ENCODE results near the gene LRP1B. TPM values are rescaled to one million over a fixed set of nuclear protein-coding genes. Genes with fewer than 3 reads are reported as not detected.

Gene LRP1B
- total and polyA plus RNA-seq, 2 of the 8 experiments (the other 6 are each of a cell fraction or from before 2014, with no cell fraction given) = 0.03 TPM; not detected in 1

DNA sequence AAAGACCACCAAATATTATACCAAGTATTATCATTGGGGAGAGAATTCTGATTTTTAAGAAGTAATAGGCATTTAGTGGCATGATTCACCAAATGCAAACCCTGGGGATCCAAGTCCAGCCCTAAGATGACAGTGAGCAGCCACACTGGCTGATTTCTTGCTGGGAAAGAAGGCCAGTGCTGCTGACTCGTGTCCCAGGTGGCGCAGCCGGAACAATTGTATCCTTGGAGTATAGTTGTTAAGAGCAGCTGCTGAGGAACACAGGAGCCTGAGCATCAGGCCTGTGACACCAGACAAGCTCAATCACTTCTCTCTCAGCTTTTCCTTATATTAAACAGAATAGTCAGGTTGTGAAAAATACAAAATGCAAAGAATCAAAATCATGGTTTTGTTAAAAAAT, 48.4 kb downstream of the LRP1B start:
- Histone ChIP-seq H3K4me3 (ENCODE audit: extremely low read depth in 1 of 4, insufficient read depth in 2 of 4, low read depth in 3 of 4, low read length in 4 of 4) (no peak overlapping the region), H3K79me2 (ENCODE audit: control insufficient read depth in 1 of 2, insufficient read depth in 2 of 2, low read length in 2 of 2) (no peaks in the 10 kb centered on the region), H2AK5ac (ENCODE audit: low read depth, low read length) (no peak overlapping the region), H3K4ac (replicated peaks; ENCODE audit: insufficient read length, low read depth, low read length) (no peak overlapping the region), H3K23ac (ENCODE audit: insufficient read length) (no peak overlapping the region), H2BK15ac (ENCODE audit: low read length) (no peak overlapping the region), H4K20me1 (replicated peaks in 1 of 2; ENCODE audit: control insufficient read depth in 1 of 2, insufficient read depth in 2 of 2, low read length in 2 of 2) (no peaks in the 10 kb centered on the region), H3K27ac (ENCODE audit: low read depth, low read length) (no peak overlapping the region), H3K4me1 (replicated peaks in 1 of 4; ENCODE audit: control insufficient read depth in 3 of 4, insufficient read depth in 4 of 4, low read length in 3 of 4) (no peaks in the 10 kb centered on the region), H3K9ac (replicated peaks in 1 of 4; ENCODE audit: extremely low read depth in 1 of 4, low read depth in 3 of 4, low read length in 3 of 4) (no peak overlapping the region), H3K18ac (ENCODE audit: extremely low read depth, low read length) (no peak overlapping the region), H4K8ac (ENCODE audit: extremely low read depth, insufficient read depth, low read length) (no peak overlapping the region), H2BK20ac (ENCODE audit: low read length) (no peak overlapping the region), H3K27me3 (replicated peaks in 1 of 4; ENCODE audit: control insufficient read depth in 3 of 4, extremely low read depth in 1 of 4, insufficient read depth in 3 of 4, low read length in 3 of 4) (no peaks in the 10 kb centered on the region), H3K14ac (ENCODE audit: insufficient read length) (no peak overlapping the region), H4K91ac (replicated peaks; ENCODE audit: insufficient read length, low read length) (no peak overlapping the region), H3K23me2 (ENCODE audit: low read depth, low read length) (no peaks in the 10 kb centered on the region), H3K4me2 (ENCODE audit: insufficient read depth in 1 of 2, low read depth in 2 of 2, low read length in 2 of 2) (no peak overlapping the region), H2BK5ac (ENCODE audit: low read depth, low read length) (no peak overlapping the region), H2AFZ (ENCODE audit: low read length) (no peak overlapping the region), H4K5ac (ENCODE audit: insufficient read length, low read depth, low read length) (no peak overlapping the region), H3K79me1 (ENCODE audit: low read depth, low read length) (no peaks in the 10 kb centered on the region), H3K56ac (replicated peaks; ENCODE audit: insufficient read length, low read depth, low read length) (no peak overlapping the region), H3K9me3 (ENCODE audit: insufficient read depth in 2 of 2, low read depth in 1 of 2, low read length in 1 of 2) (no peaks in the 10 kb centered on the region), H2BK120ac (replicated peaks; ENCODE audit: low read depth, low read length) (no peak overlapping the region), H3K36me3 (ENCODE audit: control insufficient read depth in 2 of 4, insufficient read depth in 4 of 4, low read length in 3 of 4) (no peaks in the 10 kb centered on the region), H2BK12ac (ENCODE audit: low read depth, low read length) (no peak overlapping the region)
- no peak for FAIRE-seq
- TF ChIP-seq, protein P1, sequence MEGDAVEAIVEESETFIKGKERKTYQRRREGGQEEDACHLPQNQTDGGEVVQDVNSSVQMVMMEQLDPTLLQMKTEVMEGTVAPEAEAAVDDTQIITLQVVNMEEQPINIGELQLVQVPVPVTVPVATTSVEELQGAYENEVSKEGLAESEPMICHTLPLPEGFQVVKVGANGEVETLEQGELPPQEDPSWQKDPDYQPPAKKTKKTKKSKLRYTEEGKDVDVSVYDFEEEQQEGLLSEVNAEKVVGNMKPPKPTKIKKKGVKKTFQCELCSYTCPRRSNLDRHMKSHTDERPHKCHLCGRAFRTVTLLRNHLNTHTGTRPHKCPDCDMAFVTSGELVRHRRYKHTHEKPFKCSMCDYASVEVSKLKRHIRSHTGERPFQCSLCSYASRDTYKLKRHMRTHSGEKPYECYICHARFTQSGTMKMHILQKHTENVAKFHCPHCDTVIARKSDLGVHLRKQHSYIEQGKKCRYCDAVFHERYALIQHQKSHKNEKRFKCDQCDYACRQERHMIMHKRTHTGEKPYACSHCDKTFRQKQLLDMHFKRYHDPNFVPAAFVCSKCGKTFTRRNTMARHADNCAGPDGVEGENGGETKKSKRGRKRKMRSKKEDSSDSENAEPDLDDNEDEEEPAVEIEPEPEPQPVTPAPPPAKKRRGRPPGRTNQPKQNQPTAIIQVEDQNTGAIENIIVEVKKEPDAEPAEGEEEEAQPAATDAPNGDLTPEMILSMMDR (IDR thresholded peaks at IDR 0.05; ENCODE audit: control extremely low read depth in 1 of 3, insufficient read depth in 1 of 3, low read depth in 1 of 3, low read length in 3 of 3) = no peak
- no peak for TF ChIP-seq JUND (IDR thresholded peaks at IDR 0.05; ENCODE audit: low read length)
- no peak for TF ChIP-seq NRF1 (IDR thresholded peaks at IDR 0.05; ENCODE audit: low read depth, low read length)
- TF ChIP-seq SP2 (IDR thresholded peaks at IDR 0.05; ENCODE audit: low read length) = no peak
- TF ChIP-seq ZNF274 (IDR thresholded peaks at IDR 0.05; ENCODE audit: borderline replicate concordance, extremely low read depth, low read length) = no peak
- 91% methylated on average over 3 of the region's 3 CpGs; no CpG with 5 or more reads in 1 of the 2 experiments for WGBS, 2 experiments (ENCODE audit: extremely low coverage in 1 of 2, insufficient coverage in 1 of 2, insufficient read length in 1 of 2, insufficient replicate concordance in 2 of 2, low coverage in 1 of 2, low lambda C conversion rate in 2 of 2, missing lambda C conversion rate in 1 of 2)
- no peak for DNase-seq (ENCODE audit: low read depth in 1 of 2, low spot score in 2 of 2)
- CTCF ChIA-PET (ENCODE audit: partially characterized antibody) = no interaction called here
- POLR2A ChIA-PET (ENCODE audit: partially characterized antibody) = no interaction called here

All from H1 (cell line).